AG04449 (cell line): ENCODE data around the gene CAPN13.

ENCODE experiments used
- CTCF ChIA-PET: fragments of 350-600 bp; formaldehyde crosslinking; extraction: SDS; loops from one replicate; lab custom pipeline; 2021; ENCODE audit warnings: antibody characterized with exemption; lab: Yijun Ruan, JAX
- POLR2A ChIA-PET: fragments of 400-600, 350-600 bp; formaldehyde crosslinking; extraction: SDS; loops from one replicate; lab custom pipeline; 2020; ENCODE audit warnings: antibody characterized with exemption, inconsistent platforms; lab: Yijun Ruan, JAX
- DNase-seq: peaks from one replicate; pipeline ENCODE4 v3.0.0-alpha.2; 2010; ENCODE audit warnings: low read depth, low spot score
- H3K4me3 ChIP-seq: 2 replicates; pipeline ENCODE4 v1.5.1; 2011; ENCODE audit warnings: low read depth, mild to moderate bottlenecking, control low read depth, low read length
- TF ChIP-seq, protein P1 (sequence below): IDR thresholded peaks from one replicate; pipeline ENCODE4 v1.5.1; 2011; ENCODE audit warnings: mild to moderate bottlenecking, moderate library complexity, low read length, control low read depth, inconsistent platforms; ENCODE audit not compliant: insufficient read depth; ENCODE audit errors: missing control alignments

Gene CAPN13

DNA sequence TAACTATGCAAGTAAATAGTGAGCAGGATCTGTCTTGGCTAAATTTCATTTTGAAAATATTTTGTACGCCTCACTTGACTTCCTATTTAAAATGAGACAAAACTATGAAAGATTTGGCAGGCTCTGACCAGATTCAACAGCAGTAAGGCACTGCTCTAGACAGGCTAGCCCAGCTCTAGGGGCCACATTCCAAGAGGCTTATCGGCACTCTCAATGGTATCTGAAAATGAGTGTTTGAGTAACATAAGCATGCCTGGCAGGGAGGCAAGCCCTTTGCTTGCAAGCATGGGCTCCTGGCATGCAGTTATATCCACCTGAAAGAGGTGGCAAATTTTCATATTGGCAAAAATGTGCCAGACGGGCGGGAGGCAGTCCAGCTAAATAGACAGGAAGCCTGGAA lies 10.5 kb downstream of the CAPN13 start:
- no peak overlapping the region for H3K4me3 ChIP-seq
- ChIA-PET POLR2A (no interaction called here), CTCF (no interaction called here)
- DNase-seq, result no peak
- TF ChIP-seq, protein P1, sequence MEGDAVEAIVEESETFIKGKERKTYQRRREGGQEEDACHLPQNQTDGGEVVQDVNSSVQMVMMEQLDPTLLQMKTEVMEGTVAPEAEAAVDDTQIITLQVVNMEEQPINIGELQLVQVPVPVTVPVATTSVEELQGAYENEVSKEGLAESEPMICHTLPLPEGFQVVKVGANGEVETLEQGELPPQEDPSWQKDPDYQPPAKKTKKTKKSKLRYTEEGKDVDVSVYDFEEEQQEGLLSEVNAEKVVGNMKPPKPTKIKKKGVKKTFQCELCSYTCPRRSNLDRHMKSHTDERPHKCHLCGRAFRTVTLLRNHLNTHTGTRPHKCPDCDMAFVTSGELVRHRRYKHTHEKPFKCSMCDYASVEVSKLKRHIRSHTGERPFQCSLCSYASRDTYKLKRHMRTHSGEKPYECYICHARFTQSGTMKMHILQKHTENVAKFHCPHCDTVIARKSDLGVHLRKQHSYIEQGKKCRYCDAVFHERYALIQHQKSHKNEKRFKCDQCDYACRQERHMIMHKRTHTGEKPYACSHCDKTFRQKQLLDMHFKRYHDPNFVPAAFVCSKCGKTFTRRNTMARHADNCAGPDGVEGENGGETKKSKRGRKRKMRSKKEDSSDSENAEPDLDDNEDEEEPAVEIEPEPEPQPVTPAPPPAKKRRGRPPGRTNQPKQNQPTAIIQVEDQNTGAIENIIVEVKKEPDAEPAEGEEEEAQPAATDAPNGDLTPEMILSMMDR, result no peak

DNA sequence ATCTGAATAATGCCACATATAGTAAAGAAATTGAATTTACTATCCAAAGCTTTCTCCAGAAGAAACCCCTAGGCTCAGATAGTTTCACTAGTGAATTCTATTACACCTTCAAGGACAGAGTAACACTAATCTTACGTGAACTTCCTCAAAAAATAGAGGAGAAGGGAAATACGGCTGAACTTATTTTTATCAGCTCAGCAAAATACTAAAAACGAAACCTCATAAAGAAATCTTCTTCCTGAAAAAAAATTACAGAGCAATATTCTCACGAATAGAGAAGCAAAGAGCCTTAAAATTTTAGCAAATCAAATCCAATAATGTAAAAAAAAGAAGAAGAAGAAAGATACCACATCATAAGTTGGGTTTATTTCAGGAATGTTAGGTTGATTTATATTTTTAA lies 14.7 kb downstream of the CAPN13 start:
- CTCF ChIA-PET, result no interaction called here
- no peak for DNase-seq
- TF ChIP-seq, protein P1, result no peak
- no peak overlapping the region for H3K4me3 ChIP-seq
- POLR2A ChIA-PET, result no interaction called here

DNA sequence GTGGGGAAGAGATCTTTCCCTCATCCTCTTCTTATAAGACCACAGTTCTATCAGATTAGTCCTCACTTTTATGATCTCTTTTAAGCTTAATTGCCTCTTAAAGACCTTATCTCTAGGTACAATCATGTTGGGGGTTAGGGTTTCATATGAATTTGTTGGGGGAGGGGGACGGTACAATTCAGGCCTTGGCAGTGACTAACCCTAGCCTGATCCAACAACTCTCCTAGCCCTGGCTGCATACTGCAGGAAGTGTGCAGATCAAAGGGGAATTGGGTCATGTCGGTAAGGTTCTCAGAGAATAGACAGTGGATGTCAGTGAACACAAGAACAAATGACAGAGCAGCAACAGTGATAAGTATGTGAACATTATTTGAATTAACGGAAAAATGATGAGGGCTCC lies 16.4 kb downstream of the CAPN13 start:
- DNase-seq, result no peak
- TF ChIP-seq, protein P1, result no peak
- ChIA-PET POLR2A (no interaction called here), CTCF (no interaction called here)
- H3K4me3 ChIP-seq, result no peak overlapping the region

DNA sequence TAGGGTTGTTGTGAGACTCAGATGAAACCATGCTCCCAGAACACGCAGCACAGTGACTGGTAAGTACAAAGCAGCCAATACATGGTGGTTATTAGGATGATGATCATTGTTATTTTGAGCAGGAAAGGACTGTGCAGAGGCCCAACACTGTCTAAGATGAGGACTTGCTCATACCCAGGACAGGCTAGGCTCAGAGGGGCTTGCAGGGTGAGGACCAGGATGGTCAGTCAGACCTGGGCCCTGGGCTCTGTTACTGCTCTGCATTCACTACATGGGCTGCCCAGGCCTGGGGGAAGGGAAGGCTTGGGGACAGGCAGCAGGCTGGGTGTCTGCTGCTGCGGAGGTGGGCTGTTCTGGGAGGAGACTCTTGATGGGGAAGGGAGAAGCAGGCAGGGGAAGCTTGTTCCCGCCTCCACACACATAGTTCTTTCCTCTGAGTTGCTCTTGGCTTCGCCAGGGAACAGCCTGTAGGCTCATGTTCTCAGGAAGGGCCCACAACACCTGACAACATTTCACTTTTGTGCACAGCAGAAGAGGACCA lies 17.5 kb downstream of the CAPN13 start:
- ChIA-PET CTCF (no interaction called here), POLR2A (no interaction called here)
- no peak overlapping the region for H3K4me3 ChIP-seq
- TF ChIP-seq, protein P1, result no peak
- DNase-seq, result no peak

DNA sequence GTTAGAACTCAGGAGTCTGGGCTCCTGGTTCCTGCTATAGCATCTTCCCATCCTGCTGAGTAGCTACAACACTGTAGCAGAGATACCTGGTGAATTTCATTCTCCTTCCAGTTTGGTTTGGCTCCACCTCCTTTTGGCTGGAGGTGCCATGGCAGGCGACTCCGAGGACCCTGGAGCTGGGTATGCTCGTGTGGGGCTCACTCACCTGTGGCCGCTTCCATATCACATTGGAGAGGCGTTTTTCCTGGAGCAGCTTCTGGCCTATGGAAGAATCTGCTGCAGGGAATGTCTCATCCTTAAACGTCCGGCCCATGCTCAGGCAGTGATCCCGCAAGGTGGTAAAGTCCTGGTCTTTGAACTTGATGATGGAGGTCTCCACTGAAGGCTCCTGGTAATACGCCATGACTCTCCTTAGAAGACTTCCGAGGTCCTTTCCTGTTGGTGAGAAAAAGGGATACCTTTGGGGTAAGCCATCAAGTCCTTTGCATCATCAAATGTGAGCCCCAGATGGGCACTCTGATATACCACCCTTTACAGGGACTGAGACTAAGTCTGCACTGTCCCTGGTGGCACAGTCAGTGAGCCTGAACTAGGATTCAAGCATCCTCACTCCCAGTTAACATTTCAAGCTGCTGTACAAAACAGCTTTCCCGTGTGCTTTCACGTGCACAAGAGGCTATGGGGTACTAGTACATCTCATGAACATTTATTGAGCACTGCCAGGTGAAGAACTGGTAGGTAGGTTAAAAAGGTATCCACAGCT lies 20.1 kb downstream of the CAPN13 start:
- no peak for DNase-seq
- TF ChIP-seq, protein P1, result no peak
- POLR2A ChIA-PET, result no interaction called here
- H3K4me3 ChIP-seq, result no peak overlapping the region
- CTCF ChIA-PET, result no interaction called here

DNA sequence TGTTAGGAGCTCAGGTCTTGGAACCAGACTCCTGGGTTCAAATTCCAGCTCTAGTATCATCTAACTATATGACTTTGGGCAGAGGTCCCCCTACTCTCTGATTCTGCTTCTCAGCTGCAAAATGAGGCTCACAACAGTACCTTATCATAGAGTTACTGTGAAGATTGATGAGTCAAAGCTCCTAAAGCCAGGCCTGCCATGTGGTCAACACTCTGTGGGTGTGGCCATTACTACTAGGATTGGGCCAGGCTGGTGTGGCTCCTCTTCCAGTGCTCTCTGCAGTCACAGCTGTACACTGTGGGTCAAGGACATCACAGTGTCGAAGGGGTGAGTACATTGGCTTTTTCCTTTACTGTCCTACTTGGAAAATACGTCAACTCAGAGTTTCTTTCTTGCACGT lies 22.6 kb downstream of the CAPN13 start:
- TF ChIP-seq, protein P1, result no peak
- no peak overlapping the region for H3K4me3 ChIP-seq
- DNase-seq, result no peak
- CTCF ChIA-PET, result no interaction called here
- POLR2A ChIA-PET, result no interaction called here
